Parathyroid adenoma (tissue), 2 donors: Measurements from ENCODE around the gene BAG5.

Source experiments
- H2AFZ ChIP-seq: fragments of 300-600 bp; sonication (generic); one replicate; pipeline ENCODE4 v1.7.0; 2017; ENCODE audit warnings: antibody characterized with exemption, mild to moderate bottlenecking
- H3K27ac ChIP-seq: fragments of 300-600 bp; sonication (generic); one replicate; pipeline ENCODE4 v1.7.0; 2017
- H3K27me3 ChIP-seq: fragments of 300-600 bp; sonication (generic); one replicate; pipeline ENCODE4 v1.7.0; 2017; ENCODE audit warnings: low read length; ENCODE audit not compliant: control insufficient read depth, insufficient read depth
- H3K36me3 ChIP-seq: fragments of 300-600 bp; sonication (generic); one replicate; pipeline ENCODE4 v1.7.0; 2017; ENCODE audit warnings: low read length; ENCODE audit not compliant: control insufficient read depth, insufficient read depth
- H3K4me1 ChIP-seq: fragments of 300-600 bp; sonication (generic); one replicate; pipeline ENCODE4 v1.7.0; 2017; ENCODE audit warnings: control low read depth
- H3K4me2 ChIP-seq: fragments of 300-600 bp; sonication (generic); one replicate; pipeline ENCODE4 v1.7.0; 2017; ENCODE audit warnings: low read length
- H3K4me3 ChIP-seq: fragments of 300-600 bp; sonication (generic); one replicate; pipeline ENCODE4 v1.7.0; 2017; ENCODE audit warnings: low read depth, low read length
- H3K79me2 ChIP-seq: fragments of 300-600 bp; sonication (generic); one replicate; pipeline ENCODE4 v1.7.0; 2017; ENCODE audit warnings: control low read depth
- H3K9ac ChIP-seq: fragments of 300-600 bp; sonication (generic); one replicate; pipeline ENCODE4 v1.7.0; 2017; ENCODE audit warnings: mild to moderate bottlenecking
- H3K9me3 ChIP-seq: fragments of 300-600 bp; sonication (generic); one replicate; pipeline ENCODE4 v1.7.0; 2017; ENCODE audit warnings: low read length; ENCODE audit not compliant: control insufficient read depth
- TF ChIP-seq, protein P1 (sequence below): fragments of 300-600 bp; sonication (generic); IDR thresholded peaks from one replicate; pipeline ENCODE4 v1.7.0; 2017; ENCODE audit warnings: antibody characterized with exemption, mild to moderate bottlenecking
- donor health status: primary hyperparathyroidism.

The BAG5 gene

DNA sequence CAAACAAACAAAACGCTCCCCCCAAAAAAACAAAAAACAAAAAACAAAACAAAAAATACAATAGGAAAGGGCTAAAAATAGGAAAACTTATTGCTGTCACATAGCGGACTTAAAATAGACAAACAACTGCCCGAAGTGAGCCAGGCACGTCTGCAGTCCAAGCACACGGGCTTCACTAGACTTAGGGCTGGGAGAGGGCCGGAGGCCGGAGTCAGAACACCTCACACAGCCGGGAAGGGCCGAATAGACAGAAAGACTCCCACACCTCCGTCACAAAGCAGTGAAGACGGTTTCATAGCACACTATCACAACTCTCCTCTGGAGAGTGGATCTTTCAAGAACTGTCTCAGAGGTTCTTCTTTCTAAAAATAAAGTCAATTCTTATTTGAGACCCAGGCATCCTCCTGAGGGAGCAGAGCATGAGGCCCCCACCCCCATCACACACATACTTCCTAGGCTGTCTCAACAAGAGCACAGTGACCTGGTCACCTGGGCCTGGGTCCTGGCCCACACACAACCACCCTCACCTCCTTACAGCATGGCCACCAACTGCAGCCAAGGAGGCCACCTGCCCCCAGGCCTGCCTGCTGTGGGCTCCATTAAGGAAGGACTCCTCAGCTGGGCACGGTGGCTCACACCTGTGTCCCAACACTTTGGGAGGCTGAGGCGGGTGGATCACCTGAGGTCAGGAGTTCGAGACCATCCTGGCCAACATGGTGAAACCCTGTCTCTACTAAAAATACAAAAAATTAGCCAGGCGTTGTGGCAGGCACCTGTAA lies 6.7 kb downstream of the BAG5 start:
- Histone ChIP-seq H2AFZ (no peak overlapping the region), H3K27me3 (no peaks in the 10 kb centered on the region), H3K9ac (no peak overlapping the region), H3K4me1 (peaks cover 7% of the 10 kb centered on the region), H3K79me2 (peaks cover 43% of the 10 kb centered on the region), H3K36me3 (no peaks in the 10 kb centered on the region), H3K4me3 (no peak overlapping the region), H3K9me3 (no peaks in the 10 kb centered on the region), H3K4me2 (no peak overlapping the region), H3K27ac (no peak overlapping the region)
- TF ChIP-seq, protein P1, sequence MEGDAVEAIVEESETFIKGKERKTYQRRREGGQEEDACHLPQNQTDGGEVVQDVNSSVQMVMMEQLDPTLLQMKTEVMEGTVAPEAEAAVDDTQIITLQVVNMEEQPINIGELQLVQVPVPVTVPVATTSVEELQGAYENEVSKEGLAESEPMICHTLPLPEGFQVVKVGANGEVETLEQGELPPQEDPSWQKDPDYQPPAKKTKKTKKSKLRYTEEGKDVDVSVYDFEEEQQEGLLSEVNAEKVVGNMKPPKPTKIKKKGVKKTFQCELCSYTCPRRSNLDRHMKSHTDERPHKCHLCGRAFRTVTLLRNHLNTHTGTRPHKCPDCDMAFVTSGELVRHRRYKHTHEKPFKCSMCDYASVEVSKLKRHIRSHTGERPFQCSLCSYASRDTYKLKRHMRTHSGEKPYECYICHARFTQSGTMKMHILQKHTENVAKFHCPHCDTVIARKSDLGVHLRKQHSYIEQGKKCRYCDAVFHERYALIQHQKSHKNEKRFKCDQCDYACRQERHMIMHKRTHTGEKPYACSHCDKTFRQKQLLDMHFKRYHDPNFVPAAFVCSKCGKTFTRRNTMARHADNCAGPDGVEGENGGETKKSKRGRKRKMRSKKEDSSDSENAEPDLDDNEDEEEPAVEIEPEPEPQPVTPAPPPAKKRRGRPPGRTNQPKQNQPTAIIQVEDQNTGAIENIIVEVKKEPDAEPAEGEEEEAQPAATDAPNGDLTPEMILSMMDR, result no peak

DNA sequence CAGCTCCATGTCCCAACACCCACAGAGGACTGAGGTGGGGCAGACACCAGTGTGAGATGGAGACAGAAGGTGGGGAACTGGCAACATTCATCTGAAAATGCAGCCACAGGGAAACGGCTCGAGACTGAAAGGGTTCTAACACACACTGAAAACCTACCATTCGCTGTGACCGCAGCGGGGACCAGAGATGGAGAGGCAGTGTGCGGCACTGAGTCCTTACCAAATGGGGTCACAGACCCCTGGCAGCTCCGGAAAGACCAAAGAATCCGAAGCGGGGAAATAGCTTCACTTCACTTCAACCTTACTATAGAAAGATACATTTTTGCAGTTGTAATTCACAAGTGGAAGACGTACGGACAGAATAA lies 9.6 kb downstream of the BAG5 start:
- Histone ChIP-seq H3K4me1 (peaks cover 4% of the 10 kb centered on the region), H3K79me2 (peaks cover 19% of the 10 kb centered on the region), H3K9ac (no peak overlapping the region), H3K9me3 (no peaks in the 10 kb centered on the region), H3K27me3 (no peaks in the 10 kb centered on the region), H3K4me3 (no peak overlapping the region), H3K36me3 (no peaks in the 10 kb centered on the region), H3K27ac (no peak overlapping the region), H2AFZ (no peak overlapping the region), H3K4me2 (no peak overlapping the region)
- TF ChIP-seq, protein P1, result no peak

DNA sequence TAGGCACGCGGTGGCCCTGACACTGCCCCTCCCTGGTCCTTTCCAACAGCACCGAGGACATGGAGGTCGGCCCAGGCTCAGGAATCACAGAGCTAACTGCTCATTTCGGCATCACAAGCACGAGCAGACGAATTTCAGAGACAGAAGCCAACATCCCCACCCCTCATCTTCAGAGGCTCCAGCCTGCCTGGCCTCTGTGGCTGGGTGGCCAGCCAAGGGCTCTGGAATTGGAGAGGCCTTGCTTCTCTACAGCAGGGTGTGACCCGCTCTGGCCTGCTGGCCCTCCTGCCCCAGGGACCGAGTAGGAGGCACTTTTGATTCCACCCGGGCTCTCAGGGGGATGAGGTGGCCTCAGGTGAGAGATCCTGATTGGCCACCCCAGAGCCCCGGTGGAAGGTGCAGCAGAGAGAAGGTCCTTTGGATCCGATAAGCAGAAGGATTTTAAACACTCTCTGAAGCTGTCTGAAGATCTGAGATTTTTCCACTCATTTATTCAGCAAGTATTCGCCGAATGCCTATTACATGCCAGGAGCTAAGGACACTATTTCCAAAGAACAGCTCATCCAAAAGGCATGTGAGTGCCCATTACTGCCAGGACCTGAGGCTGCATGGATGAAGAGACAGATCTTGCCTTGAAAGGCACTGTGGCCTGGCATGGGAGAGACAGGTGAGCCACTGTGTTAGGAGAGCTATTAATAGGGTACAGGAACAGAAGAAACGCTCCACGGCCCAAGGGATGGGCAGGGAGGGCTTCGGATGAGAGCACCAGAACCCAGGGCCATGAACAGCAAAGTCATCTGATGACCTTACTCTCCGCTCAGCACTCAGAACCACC lies 10.2 kb downstream of the BAG5 start:
- TF ChIP-seq, protein P1, result no peak
- Histone ChIP-seq H3K27me3 (no peaks in the 10 kb centered on the region), H2AFZ (no peak overlapping the region), H3K79me2 (peaks cover 19% of the 10 kb centered on the region), H3K9ac (no peak overlapping the region), H3K4me2 (no peak overlapping the region), H3K4me3 (no peak overlapping the region), H3K9me3 (no peaks in the 10 kb centered on the region), H3K27ac (no peak overlapping the region), H3K36me3 (no peaks in the 10 kb centered on the region), H3K4me1 (peaks cover 4% of the 10 kb centered on the region)

DNA sequence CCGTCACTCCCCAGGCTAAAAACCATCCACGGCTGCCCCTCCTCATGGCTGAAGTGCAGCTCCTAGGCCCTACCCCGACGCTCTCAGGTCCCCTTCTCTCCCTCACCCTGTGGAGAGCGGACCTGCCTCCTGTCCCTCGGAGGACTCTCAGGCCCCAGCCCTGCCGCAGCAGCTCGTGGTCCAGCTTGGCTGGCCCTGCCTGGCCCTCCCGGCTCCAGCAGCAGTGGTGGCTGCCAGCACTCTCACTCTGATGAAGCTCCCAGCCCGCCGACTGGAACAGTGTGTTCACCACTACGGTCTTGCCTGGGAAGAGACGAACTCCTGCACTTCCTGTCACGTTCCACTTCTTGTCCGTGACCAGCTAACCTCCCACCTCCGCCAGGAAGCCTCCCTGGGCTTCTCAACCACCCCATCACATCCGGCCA lies 11.1 kb downstream of the BAG5 start:
- no peak overlapping the region for H3K4me3 ChIP-seq
- H3K9ac ChIP-seq, result no peak overlapping the region
- H3K4me2 ChIP-seq, result no peak overlapping the region
- no peaks in the 10 kb centered on the region for H3K9me3 ChIP-seq
- H3K27ac ChIP-seq, result no peak overlapping the region
- no peaks in the 10 kb centered on the region for H3K36me3 ChIP-seq
- H2AFZ ChIP-seq, result no peak overlapping the region
- H3K27me3 ChIP-seq, result no peaks in the 10 kb centered on the region
- peaks cover 4% of the 10 kb centered on the region for H3K4me1 ChIP-seq
- TF ChIP-seq, protein P1, result no peak
- H3K79me2 ChIP-seq, result peaks cover 22% of the 10 kb centered on the region
